ENCODE results near the gene ANXA5.

The ANXA5 gene

DNA sequence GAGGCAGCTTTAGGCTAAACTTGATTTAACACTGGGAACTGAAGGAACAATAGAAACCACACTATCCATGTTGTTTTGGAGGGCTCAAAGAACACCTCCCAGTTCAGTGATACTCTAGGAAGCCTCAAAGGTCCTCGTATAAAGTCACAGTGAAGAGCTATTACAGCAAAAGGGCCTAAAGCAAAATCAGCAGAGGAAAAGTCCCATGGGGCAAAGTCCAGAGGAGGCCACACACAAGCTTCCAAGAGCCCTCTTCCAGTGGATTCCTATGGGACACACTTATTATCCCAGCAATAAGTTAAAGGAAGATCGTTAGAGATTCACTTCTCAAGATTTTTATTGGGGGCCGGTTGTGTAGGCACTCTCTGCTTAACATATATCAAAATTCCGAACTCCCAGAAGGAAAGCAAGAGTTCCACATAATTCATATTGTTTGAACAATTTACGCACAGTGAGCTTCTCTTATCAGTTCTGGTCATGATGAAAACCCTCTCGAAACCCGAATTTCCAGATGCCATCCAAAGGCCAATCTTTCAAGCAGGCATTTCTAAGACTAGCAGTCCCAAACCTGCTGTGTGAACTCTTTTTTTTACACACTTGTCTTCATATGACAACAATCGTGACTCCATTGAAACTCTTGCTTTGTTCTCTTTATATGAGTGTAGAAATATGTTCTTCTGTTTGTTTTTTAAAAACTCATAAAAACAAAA is 53.7 kb downstream of the ANXA5 start:
- no peak for DNase-seq (ENCODE audit: low spot score)

DNA sequence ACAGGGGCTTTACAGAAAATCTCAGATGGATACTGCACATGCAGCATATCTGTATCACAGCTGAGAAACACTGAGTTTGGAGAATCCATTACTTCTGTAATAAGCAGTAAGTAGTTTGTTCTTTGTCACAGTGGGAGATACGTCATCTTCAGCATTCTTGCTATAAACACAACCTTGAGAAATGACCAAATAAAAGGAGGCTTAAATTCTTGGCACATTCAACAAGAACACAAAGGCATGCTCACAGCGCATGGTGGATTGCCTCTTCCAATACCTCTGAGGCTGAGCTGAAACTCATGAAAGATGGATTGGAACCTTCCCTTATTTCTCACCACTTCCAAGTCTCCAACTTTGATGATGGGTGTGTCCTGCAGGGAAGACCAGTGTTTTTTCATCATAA is 54.5 kb downstream of the ANXA5 start:
- DNase-seq (ENCODE audit: low spot score), result no peak

DNA sequence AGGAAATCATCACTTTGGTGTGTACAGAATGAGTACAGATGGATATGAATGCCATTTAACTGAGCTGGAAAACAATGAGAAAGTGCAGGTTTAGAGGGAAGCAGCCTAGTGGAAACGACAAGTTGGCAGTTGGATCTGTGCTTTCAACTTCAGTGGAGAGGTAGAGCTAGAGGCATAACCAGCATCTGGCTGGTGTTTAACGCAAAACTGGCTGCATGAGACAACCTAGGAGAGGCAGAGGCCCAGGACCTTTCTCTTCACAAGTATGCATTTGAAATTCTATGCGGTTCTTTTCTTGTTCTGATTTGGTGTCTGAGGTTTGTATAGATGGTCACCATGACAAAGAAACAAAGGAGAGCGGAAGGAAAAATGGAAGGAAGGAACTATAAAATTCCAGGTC is 63.1 kb downstream of the ANXA5 start:
- no peak for DNase-seq (ENCODE audit: low spot score)

DNA sequence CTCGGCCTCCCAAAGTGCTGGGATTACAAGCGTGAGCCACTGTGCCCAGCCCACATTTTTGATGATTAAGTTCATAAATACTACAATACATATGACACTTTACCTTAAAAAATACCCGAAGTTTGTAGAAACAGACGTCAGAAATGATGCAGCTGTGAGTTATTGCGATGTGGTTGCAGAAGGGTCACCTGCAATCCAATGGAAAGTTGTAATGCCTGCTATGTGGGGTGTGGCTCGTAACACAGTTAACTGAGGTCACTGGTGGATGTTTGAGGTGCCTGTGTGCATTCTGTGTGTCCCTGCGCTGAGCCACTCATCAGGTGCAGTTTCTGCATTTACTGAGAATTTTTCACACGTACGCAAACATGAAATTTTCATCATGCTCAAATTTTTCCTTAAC is 64.1 kb downstream of the ANXA5 start:
- DNase-seq (ENCODE audit: low spot score), result no peak

Data from ecto neural progenitor cell (in vitro differentiated cells).